ENCODE measurements around the gene FIBP. TPM values are rescaled to one million over a fixed set of nuclear protein-coding genes. Genes with fewer than 3 reads are reported as not detected.

Gene FIBP
- total and polyA plus RNA-seq, 7 experiments from 2014 or later: 25.9 to 78.3 (median 50.0) TPM

DNA sequence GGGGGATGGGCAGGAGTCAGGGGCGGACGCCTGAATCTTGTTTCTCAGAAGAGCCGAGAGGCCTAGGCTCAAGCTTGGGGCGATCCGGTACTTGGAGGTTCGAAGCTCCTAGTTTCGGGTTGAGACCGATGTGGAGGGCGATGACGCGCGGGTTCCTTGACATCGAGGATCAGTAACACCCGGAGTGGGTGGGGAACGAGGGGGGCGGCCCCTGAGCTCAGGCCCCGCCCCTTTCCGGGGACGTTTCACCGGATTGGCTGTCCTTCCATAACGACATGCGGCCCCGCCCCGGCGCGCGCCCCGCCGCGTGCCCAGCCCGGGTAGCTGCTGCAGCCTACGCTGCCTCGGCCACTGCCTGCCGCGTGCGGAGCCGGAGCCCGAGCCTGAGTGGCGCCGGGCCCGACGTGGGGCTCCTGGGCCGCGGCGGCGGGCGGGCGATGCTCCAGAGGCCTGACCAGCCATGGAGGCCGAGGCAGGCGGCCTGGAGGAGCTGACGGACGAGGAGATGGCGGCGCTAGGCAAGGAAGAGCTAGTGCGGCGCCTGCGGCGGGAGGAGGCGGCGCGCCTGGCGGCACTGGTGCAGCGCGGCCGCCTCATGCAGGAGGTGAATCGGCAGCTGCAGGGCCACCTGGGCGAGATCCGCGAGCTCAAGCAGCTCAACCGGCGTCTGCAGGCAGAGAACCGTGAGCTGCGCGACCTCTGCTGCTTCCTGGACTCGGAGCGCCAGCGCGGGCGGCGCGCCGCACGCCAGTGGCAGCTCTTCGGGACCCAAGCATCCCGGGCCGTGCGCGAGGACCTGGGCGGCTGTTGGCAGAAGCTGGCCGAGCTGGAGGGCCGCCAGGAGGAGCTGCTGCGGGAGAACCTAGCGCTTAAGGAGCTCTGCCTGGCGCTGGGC lies 2.3 kb upstream of the FIBP start, which contains the start of gene CCDC85B:
TSS of gene CCDC85B (plus strand) at position 350 of the 895 bp plus-strand sequence. CDS start at position 461, 111 bp downstream.
- no peaks in the 10 kb centered on the region for H3K27me3 ChIP-seq (ENCODE audit: control insufficient read depth in 2 of 2, insufficient read depth in 2 of 2, low read length in 2 of 2)
- ChIA-PET CTCF (interaction anchor here (0.5 to 9.0 kb wide), 29 partner anchors 8 to 222 kb away, joined by 3 to 159 read pairs (median 4); partner anchors contain the start of genes BANF1, C11orf68, CFL1 and FOSL1), POLR2A (interaction anchor here (0.6 to 12.3 kb wide), 40 partner anchors 10 to 1349 kb away, joined by 3 to 316 read pairs (median 6); partner anchors contain the start of genes BANF1, C11orf68, CFL1 and CTSW)
- H3K4me3 Mint-ChIP-seq: peak within 1 kb of the TSS; percentile 88 to 97 (median 93)
- H3K27me3 Mint-ChIP-seq: no peaks in the 10 kb centered on the region
- no peaks in the 10 kb centered on the region for H3K36me3 ChIP-seq (ENCODE audit: control insufficient read depth in 2 of 3, insufficient read depth in 3 of 3, low read length in 3 of 3)
- ATAC-seq (peak; percentile 86), DNase-seq (peak; percentile 97 to 99 (median 98))
- H3K4me1 Mint-ChIP-seq: peaks cover 44 to 70% (median 56%) of the 10 kb centered on the region in 7 donors
- peak within 1 kb of the TSS; percentile 93 to 99 (median 97) for H3K27ac Mint-ChIP-seq
- H3K9me3 ChIP-seq (ENCODE audit: control insufficient read depth in 2 of 3, low read length in 3 of 3): no peaks in the 10 kb centered on the region
- H3K4me1 ChIP-seq (ENCODE audit: control insufficient read depth in 2 of 2, insufficient read depth in 2 of 2, low read length in 2 of 2): peaks cover 41 to 53% of the 10 kb centered on the region in 2 donors
- H3K9me3 Mint-ChIP-seq: peaks cover 0 to 3% (median 0%) of the 10 kb centered on the region in 11 donors
- H3K4me3 ChIP-seq (ENCODE audit: low read length): peak within 1 kb of the TSS; percentile 84
- H3K36me3 Mint-ChIP-seq: peaks cover 0 to 2% (median 0%) of the 10 kb centered on the region in 5 donors
- H3K27ac ChIP-seq (ENCODE audit: low read depth, low read length): peak within 1 kb of the TSS; percentile 92
- intact Hi-C loops (cut with micrococcal nuclease): loop anchor here (1.0 kb wide), 8 partner anchors 10 to 378 kb away; partner anchors contain the start of genes FOSL1 (in 2 of the 2), BANF1 (in 1 of the 2), C11orf68 (in 1 of the 2) and CFL1 (in 1 of the 2)

DNA sequence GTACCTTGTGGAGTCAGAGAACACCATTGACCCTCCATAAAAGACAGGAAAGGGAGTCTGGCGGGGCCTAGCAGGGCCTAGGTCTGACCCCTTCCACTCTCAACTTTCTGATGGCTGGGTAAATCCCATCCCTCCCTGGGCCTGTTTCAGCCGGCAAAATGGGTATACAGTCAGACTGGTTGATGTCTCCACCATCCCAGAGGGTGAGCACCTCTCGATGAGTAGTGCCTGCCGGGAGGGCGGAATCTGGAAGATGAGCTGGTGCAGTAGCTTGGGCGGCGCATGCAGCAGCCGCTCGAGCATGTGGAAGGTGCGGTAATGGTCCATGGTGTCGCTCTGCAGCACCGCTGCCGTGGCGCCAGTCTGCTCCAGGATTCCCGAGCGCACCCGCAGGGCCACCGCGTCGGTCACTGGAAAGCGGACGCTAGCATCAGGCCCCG lies 528 bp downstream of the FIBP start:
- CTCF ChIA-PET: interaction anchor here (0.6 to 9.0 kb wide), 21 partner anchors 7 to 176 kb away, joined by 3 to 159 read pairs (median 5); partner anchors contain the start of genes BANF1, C11orf68, CFL1 and EIF1AD
- Mint-ChIP-seq H3K4me1 (peaks cover 45 to 63% (median 49%) of the 10 kb centered on the region in 7 donors), H3K27ac (peak overlapping the region; percentile 93 to 99 (median 97)), H3K9me3 (peaks cover 0 to 3% (median 0%) of the 10 kb centered on the region in 11 donors), H3K4me3 (peak overlapping the region; percentile 88 to 97 (median 93)), H3K27me3 (no peaks in the 10 kb centered on the region), H3K36me3 (peaks cover 0 to 10% (median 3%) of the 10 kb centered on the region in 5 donors)
- POLR2A ChIA-PET: interaction anchor here (0.7 to 12.3 kb wide), 22 partner anchors 8 to 389 kb away, joined by 3 to 316 read pairs (median 16); partner anchors contain the start of genes BANF1, C11orf68, CFL1 and CTSW
- no peaks in the 10 kb centered on the region for H3K9me3 ChIP-seq (ENCODE audit: control insufficient read depth in 2 of 3, low read length in 3 of 3)
- no peak for ATAC-seq
- H3K4me3 ChIP-seq (ENCODE audit: low read length): peak overlapping the region; percentile 84
- no peak for DNase-seq
- intact Hi-C loops (cut with micrococcal nuclease): loop anchor here (1.0 to 2.0 kb wide), 11 partner anchors 15 to 175 kb away; partner anchors contain the start of genes EFEMP2 (in 2 of the 2), SART1 (in 2 of the 2), BANF1 (in 1 of the 2) and C11orf68 (in 1 of the 2)
- peak overlapping the region; percentile 92 for H3K27ac ChIP-seq (ENCODE audit: low read depth, low read length)
- H3K36me3 ChIP-seq (ENCODE audit: control insufficient read depth in 2 of 3, insufficient read depth in 3 of 3, low read length in 3 of 3): peaks cover 0 to 17% (median 0%) of the 10 kb centered on the region in 3 experiments
- H3K4me1 ChIP-seq (ENCODE audit: control insufficient read depth in 2 of 2, insufficient read depth in 2 of 2, low read length in 2 of 2): peaks cover 31 to 41% of the 10 kb centered on the region in 2 donors
- no peaks in the 10 kb centered on the region for H3K27me3 ChIP-seq (ENCODE audit: control insufficient read depth in 2 of 2, insufficient read depth in 2 of 2, low read length in 2 of 2)

DNA sequence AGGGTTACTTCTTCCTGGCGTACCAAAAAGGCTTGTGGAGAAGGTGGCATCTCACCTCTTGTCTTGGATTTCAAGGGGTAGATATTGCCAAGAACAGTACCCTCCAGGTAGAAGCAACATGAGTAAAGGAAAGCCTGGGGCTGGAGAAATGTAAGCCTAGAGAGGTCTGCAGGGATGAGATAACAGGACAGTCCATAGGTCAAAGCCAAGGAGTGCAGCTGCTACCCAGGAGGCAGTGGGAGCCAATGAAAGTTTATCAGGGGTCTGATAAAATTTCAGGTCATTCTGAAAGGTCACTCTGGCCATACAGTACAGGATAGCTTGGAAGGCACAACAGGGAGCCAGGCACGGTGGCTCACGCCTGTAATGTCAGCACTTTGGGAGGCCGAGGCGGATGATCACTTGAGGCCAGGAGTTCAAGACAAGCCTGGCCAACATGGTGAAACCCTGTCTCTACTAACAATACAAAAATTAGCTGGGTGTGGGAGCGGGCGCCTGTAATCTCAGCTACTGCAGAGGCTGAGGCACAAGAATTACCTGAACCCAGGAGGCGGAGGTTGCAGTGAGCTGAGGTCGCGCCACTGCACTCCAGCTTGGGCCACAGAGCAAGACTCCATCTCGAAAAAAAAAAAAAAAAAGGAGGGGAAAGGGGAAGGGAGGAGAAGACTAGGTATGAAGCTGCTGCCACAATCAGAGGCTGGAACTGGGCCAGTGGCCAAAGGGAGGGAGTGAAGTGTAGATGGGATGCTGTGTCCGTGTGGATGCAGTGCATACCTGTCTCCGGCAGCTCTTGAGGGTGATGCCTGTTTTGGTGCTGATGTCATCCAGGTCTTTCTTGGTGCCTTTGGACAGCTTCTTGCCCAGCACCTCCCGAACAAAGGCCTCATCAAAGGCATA lies 1.2 kb downstream of the FIBP start:
- intact Hi-C loops (cut with micrococcal nuclease): no loop called here
- DNase-seq (peak in 1 of 9 donors; percentile 8), ATAC-seq (no peak)
- H3K4me1 Mint-ChIP-seq: peaks cover 38 to 58% (median 44%) of the 10 kb centered on the region in 7 donors
- Histone ChIP-seq H3K27me3 (ENCODE audit: control insufficient read depth in 2 of 2, insufficient read depth in 2 of 2, low read length in 2 of 2) (no peaks in the 10 kb centered on the region), H3K36me3 (ENCODE audit: control insufficient read depth in 2 of 3, insufficient read depth in 3 of 3, low read length in 3 of 3) (peaks cover 0 to 24% (median 0%) of the 10 kb centered on the region in 3 experiments), H3K9me3 (ENCODE audit: control insufficient read depth in 2 of 3, low read length in 3 of 3) (no peaks in the 10 kb centered on the region), H3K4me1 (ENCODE audit: control insufficient read depth in 2 of 2, insufficient read depth in 2 of 2, low read length in 2 of 2) (peaks cover 24 to 34% of the 10 kb centered on the region in 2 donors), H3K4me3 (ENCODE audit: low read length) (no peak overlapping the region), H3K27ac (ENCODE audit: low read depth, low read length) (peak overlapping the region; percentile 92)
- CTCF ChIA-PET: interaction anchor here (0.6 to 9.0 kb wide), 17 partner anchors 8 to 175 kb away, joined by 3 to 159 read pairs (median 5); partner anchors contain the start of genes C11orf68, CFL1, KAT5 and MUS81
- POLR2A ChIA-PET: interaction anchor here (0.7 to 12.3 kb wide), 16 partner anchors 7 to 389 kb away, joined by 3 to 316 read pairs (median 9); partner anchors contain the start of genes BANF1, C11orf68, CFL1 and CTSW
- peak overlapping the region; percentile 88 to 97 (median 93) for H3K4me3 Mint-ChIP-seq
- H3K27me3 Mint-ChIP-seq: no peaks in the 10 kb centered on the region
- H3K27ac Mint-ChIP-seq: peak overlapping the region; percentile 93 to 99 (median 97)
- peaks cover 0 to 11% (median 3%) of the 10 kb centered on the region in 5 donors for H3K36me3 Mint-ChIP-seq
- H3K9me3 Mint-ChIP-seq: peaks cover 0 to 3% (median 0%) of the 10 kb centered on the region in 11 donors

DNA sequence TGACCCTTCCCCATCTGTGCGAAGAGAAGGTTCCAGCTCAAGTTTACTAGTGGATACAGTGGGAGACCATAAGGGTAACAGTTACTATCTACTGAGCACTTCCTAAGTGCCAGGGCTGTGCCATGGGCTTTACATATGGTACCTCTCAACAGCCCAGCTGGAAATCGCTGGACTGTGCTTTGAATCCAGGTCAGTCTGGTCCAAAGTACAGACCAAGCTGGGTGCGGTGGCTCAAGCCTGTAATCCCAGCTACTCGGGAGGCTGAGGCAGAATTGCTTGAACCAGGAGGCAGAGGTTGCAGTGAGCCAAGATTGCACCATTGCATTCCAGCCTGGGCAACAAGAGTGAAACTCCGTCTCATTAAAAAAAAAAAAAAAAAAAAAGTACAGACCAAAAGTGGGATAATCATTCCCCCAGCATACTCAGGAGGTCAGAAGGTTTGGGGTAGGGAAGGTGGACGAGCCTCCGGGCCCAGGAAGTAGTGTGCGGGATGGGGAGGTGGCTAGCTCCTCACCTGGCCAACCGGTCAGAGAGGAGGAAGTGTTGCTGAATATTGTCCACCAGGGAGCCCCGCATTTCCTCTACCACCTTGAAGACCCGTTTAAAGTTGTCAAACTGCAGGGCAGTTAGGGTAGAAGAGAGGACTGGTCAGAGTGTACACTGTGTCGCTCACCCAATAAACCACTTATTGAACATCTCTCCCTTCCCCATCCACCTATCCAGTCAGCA lies 2.3 kb downstream of the FIBP start:
- H3K36me3 ChIP-seq (ENCODE audit: control insufficient read depth in 2 of 3, insufficient read depth in 3 of 3, low read length in 3 of 3): peaks cover 0 to 27% (median 0%) of the 10 kb centered on the region in 3 experiments
- Mint-ChIP-seq H3K27me3 (no peaks in the 10 kb centered on the region), H3K4me1 (peaks cover 35 to 59% (median 42%) of the 10 kb centered on the region in 7 donors), H3K27ac (peak overlapping the region in 8 of 9 donors; percentile 9 to 99 (median 74)), H3K9me3 (peaks cover 0 to 3% (median 0%) of the 10 kb centered on the region in 11 donors), H3K4me3 (peak overlapping the region in 6 of 10 donors; percentile 88 to 97 (median 92)), H3K36me3 (peaks cover 0 to 11% (median 3%) of the 10 kb centered on the region in 5 donors)
- intact Hi-C loops (cut with micrococcal nuclease): no loop called here
- H3K4me3 ChIP-seq (ENCODE audit: low read length): no peak overlapping the region
- peaks cover 26 to 33% of the 10 kb centered on the region in 2 donors for H3K4me1 ChIP-seq (ENCODE audit: control insufficient read depth in 2 of 2, insufficient read depth in 2 of 2, low read length in 2 of 2)
- ChIA-PET POLR2A (interaction anchor here (0.6 to 12.3 kb wide), 13 partner anchors 12 to 190 kb away, joined by 3 to 316 read pairs (median 4); partner anchors contain the start of genes BANF1, CFL1, DRAP1 and EIF1AD), CTCF (interaction anchor here (0.8 to 9.0 kb wide), 16 partner anchors 9 to 178 kb away, joined by 3 to 159 read pairs (median 8); partner anchors contain the start of genes CFL1, MUS81 and SNX32)
- H3K27ac ChIP-seq (ENCODE audit: low read depth, low read length): no peak overlapping the region
- H3K27me3 ChIP-seq (ENCODE audit: control insufficient read depth in 2 of 2, insufficient read depth in 2 of 2, low read length in 2 of 2): no peaks in the 10 kb centered on the region
- DNase-seq: peak in 1 of 9 donors; percentile 5
- no peaks in the 10 kb centered on the region for H3K9me3 ChIP-seq (ENCODE audit: control insufficient read depth in 2 of 3, low read length in 3 of 3)
- no peak for ATAC-seq

DNA sequence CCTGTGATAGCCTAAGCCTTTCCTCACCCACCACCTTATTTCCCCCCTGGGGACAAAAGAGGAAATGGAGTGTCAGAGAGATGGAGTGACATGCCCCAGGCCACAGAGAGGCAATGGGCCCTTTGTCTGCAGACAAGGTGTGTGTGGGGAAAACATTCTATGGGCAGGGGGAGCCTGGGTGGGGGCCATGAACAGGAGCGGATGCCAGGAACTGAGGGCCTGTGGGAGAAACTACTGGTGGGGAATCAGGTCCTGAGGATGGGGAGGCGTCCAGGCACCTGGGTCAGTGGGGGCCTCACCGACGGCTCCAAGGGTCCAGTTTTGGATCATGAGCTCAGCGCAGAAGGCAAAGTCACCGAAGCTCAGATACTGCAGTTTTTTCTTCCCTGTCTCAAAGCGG lies 3.0 kb downstream of the FIBP start:
- CTCF ChIA-PET: interaction anchor here (0.6 to 9.0 kb wide), 25 partner anchors 10 to 177 kb away, joined by 3 to 159 read pairs (median 6); partner anchors contain the start of genes AP5B1, CFL1, KAT5 and MUS81
- H3K36me3 Mint-ChIP-seq: peaks cover 0 to 11% (median 3%) of the 10 kb centered on the region in 5 donors
- Histone ChIP-seq H3K27me3 (ENCODE audit: control insufficient read depth in 2 of 2, insufficient read depth in 2 of 2, low read length in 2 of 2) (no peaks in the 10 kb centered on the region), H3K27ac (ENCODE audit: low read depth, low read length) (peak overlapping the region; percentile 9), H3K36me3 (ENCODE audit: control insufficient read depth in 2 of 3, insufficient read depth in 3 of 3, low read length in 3 of 3) (peaks cover 0 to 27% (median 0%) of the 10 kb centered on the region in 3 experiments), H3K9me3 (ENCODE audit: control insufficient read depth in 2 of 3, low read length in 3 of 3) (no peaks in the 10 kb centered on the region), H3K4me3 (ENCODE audit: low read length) (no peak overlapping the region), H3K4me1 (ENCODE audit: control insufficient read depth in 2 of 2, insufficient read depth in 2 of 2, low read length in 2 of 2) (peaks cover 32 to 39% of the 10 kb centered on the region in 2 donors)
- no peak for ATAC-seq
- H3K27me3 Mint-ChIP-seq: no peaks in the 10 kb centered on the region
- H3K4me1 Mint-ChIP-seq: peaks cover 32 to 65% (median 44%) of the 10 kb centered on the region in 7 donors
- intact Hi-C loops (cut with micrococcal nuclease): no loop called here
- POLR2A ChIA-PET: interaction anchor here (0.6 to 12.3 kb wide), 14 partner anchors 11 to 191 kb away, joined by 3 to 316 read pairs (median 4); partner anchors contain the start of genes BANF1, C11orf68, CFL1 and EIF1AD
- peak overlapping the region in 6 of 9 donors; percentile 49 to 93 (median 82) for H3K27ac Mint-ChIP-seq
- no peak for DNase-seq
- peak overlapping the region in 1 of 10 donors; percentile 53 for H3K4me3 Mint-ChIP-seq
- peaks cover 0 to 3% (median 0%) of the 10 kb centered on the region in 11 donors for H3K9me3 Mint-ChIP-seq
